NCI-H2196 treated with DMSO at 0.1 percent for 48 hours (cell line): ENCODE data around the gene ARMC2.
"Not testable (repeated sequence)": the region's sequence is repeated elsewhere in the genome, so short reads cannot be mapped to it uniquely, and the experiment has no call there.

Source experiments
- DNase-seq: peaks from one replicate; lab custom pipeline; 2025; ENCODE audit not compliant: unreplicated experiment; lab: John Stamatoyannopoulos, UW

Gene ARMC2

GRCh38 chr6:108948181-108948661, 100.0 kb downstream of the ARMC2 start:
- no peak for DNase-seq

GRCh38 chr6:108951351-108951953, 103.2 kb downstream of the ARMC2 start:
- no peak for DNase-seq

- no peak for DNase-seq
These were observed 104.7 kb downstream of the ARMC2 start for GRCh38 chr6:108952776-108953486.

GRCh38 chr6:108953681-108954080, 105.5 kb downstream of the ARMC2 start:
- no peak for DNase-seq

GRCh38 chr6:108955329-108955949, 107.2 kb downstream of the ARMC2 start:
- no peak for DNase-seq

- no peak for DNase-seq
These were observed 109.0 kb downstream of the ARMC2 start for GRCh38 chr6:108957221-108957620.

- DNase-seq: no peak
These were observed 110.9 kb downstream of the ARMC2 start for GRCh38 chr6:108958900-108959770.

- DNase-seq: no peak
These were observed 111.9 kb downstream of the ARMC2 start for GRCh38 chr6:108959972-108960582.

- no peak for DNase-seq
These were observed 112.4 kb downstream of the ARMC2 start for GRCh38 chr6:108960601-108961000.

- DNase-seq: no peak
These were observed 112.9 kb downstream of the ARMC2 start for GRCh38 chr6:108961077-108961476.

- DNase-seq: no peak
These were observed 113.8 kb downstream of the ARMC2 start for GRCh38 chr6:108961985-108962384.

GRCh38 chr6:108966251-108966650, 118.0 kb downstream of the ARMC2 start:
- DNase-seq: no peak

GRCh38 chr6:108966855-108967755, 118.9 kb downstream of the ARMC2 start:
- DNase-seq: no peak

- DNase-seq: no peak
These were observed 120.4 kb downstream of the ARMC2 start for GRCh38 chr6:108968325-108969316.

- DNase-seq: no peak
These were observed 121.6 kb downstream of the ARMC2 start for GRCh38 chr6:108969776-108970175.

- DNase-seq: no peak
These were observed 126.0 kb downstream of the ARMC2 start for GRCh38 chr6:108974201-108974600.

- not testable (repeated sequence) for DNase-seq
These were observed 130.4 kb downstream of the ARMC2 start for GRCh38 chr6:108978638-108979037.
